NCI-H774 (cell line): ENCODE results near the gene STH.
"Not testable (repeated sequence)": the region's sequence is repeated elsewhere in the genome, so short reads cannot be mapped to it uniquely, and the experiment has no call there.

Experiments used
- DNase-seq: peaks from one replicate; lab custom pipeline; 2025; lab: John Stamatoyannopoulos, UW

Gene STH

GRCh38 chr17:46007461-46007965, 8.5 kb downstream of the STH start:
- no peak for DNase-seq

GRCh38 chr17:46008591-46008990, 9.5 kb downstream of the STH start:
- no peak for DNase-seq

GRCh38 chr17:46009681-46010596, 10.9 kb downstream of the STH start:
- no peak for DNase-seq

GRCh38 chr17:46010597-46011186, 11.6 kb downstream of the STH start:
- no peak for DNase-seq

GRCh38 chr17:46011711-46012505, 12.9 kb downstream of the STH start:
- no peak for DNase-seq

GRCh38 chr17:46012506-46013079, 13.5 kb downstream of the STH start:
- DNase-seq, result no peak

- DNase-seq, result no peak
These were observed 14.1 kb downstream of the STH start for GRCh38 chr17:46013127-46013501.

- DNase-seq, result no peak
These were observed 14.6 kb downstream of the STH start for GRCh38 chr17:46013502-46014165.

GRCh38 chr17:46019408-46019925, 20.4 kb downstream of the STH start:
- not testable (repeated sequence) for DNase-seq

GRCh38 chr17:46020023-46020761, 21.1 kb downstream of the STH start:
- no peak for DNase-seq

- no peak for DNase-seq
These were observed 21.9 kb downstream of the STH start for GRCh38 chr17:46020998-46021397.

- DNase-seq, result not testable (repeated sequence)
These were observed 24.3 kb downstream of the STH start for GRCh38 chr17:46023366-46023765.

- no peak for DNase-seq
These were observed 24.8 kb downstream of the STH start for GRCh38 chr17:46023783-46024388.

GRCh38 chr17:46024590-46024989, 25.5 kb downstream of the STH start:
- DNase-seq, result no peak

GRCh38 chr17:46025060-46025459, 26.0 kb downstream of the STH start:
- no peak for DNase-seq

GRCh38 chr17:46025510-46026165, 26.6 kb downstream of the STH start:
- no peak for DNase-seq

- DNase-seq, result no peak
These were observed 27.4 kb downstream of the STH start for GRCh38 chr17:46026166-46027047.
